Thymus (tissue), 11 donors: ENCODE data around the gene SLC24A3. TPM values are rescaled to one million over a fixed set of nuclear protein-coding genes. Genes with fewer than 3 reads are reported as not detected.
A peak's percentile ranks its signal among the peaks of the same experiment; 100 is the strongest.

Experiments
- DNase-seq, 9 donors: peaks; one replicate each; pipeline ENCODE4 v3.0.0-alpha.2; 2013; ENCODE audit warnings: low spot score in 9 of 9, low read depth in 6 of 9, missing footprints in 1 of 9
- H3K27ac ChIP-seq, 2 donors: one replicate each; pipeline ENCODE4 v1.5.1; 2013; ENCODE audit warnings: control low read depth in 1 of 2, low read depth in 1 of 2, low read length in 1 of 2, mild to moderate bottlenecking in 1 of 2, moderate library complexity in 1 of 2
- H3K27me3 ChIP-seq, 2 donors: one replicate each; pipeline ENCODE4 v1.5.1; 2013; ENCODE audit warnings: low read length in 1 of 2; ENCODE audit not compliant: control insufficient read depth in 2 of 2, insufficient read depth in 1 of 2
- H3K36me3 ChIP-seq, 2 donors: one replicate each; pipeline ENCODE4 v1.5.1; 2013; ENCODE audit warnings: low read length in 1 of 2, mild to moderate bottlenecking in 1 of 2, moderate library complexity in 1 of 2; ENCODE audit not compliant: control insufficient read depth in 2 of 2, insufficient read depth in 2 of 2
- H3K4me1 ChIP-seq, 2 donors: one replicate each; pipeline ENCODE4 v1.5.1; 2013; ENCODE audit warnings: low read length in 2 of 2; ENCODE audit not compliant: control insufficient read depth in 2 of 2, insufficient read depth in 2 of 2
- H3K4me3 ChIP-seq, 2 donors: one replicate each; pipeline ENCODE4 v1.5.1; 2013; ENCODE audit warnings: low read length in 2 of 2, control low read depth in 1 of 2, mild to moderate bottlenecking in 1 of 2
- H3K9me3 ChIP-seq, 2 donors: one replicate each; pipeline ENCODE4 v1.5.1; 2013; ENCODE audit warnings: low read length in 1 of 2, mild to moderate bottlenecking in 1 of 2; ENCODE audit not compliant: control insufficient read depth in 2 of 2, insufficient read depth in 1 of 2
- whole genome bisulfite sequencing: extraction: QIAGEN DNeasy Blood & Tissue Kit; methylation state at CpG from one replicate; pipeline ENCODE4 v1.1.7; 2013; 5-methylcytosine and 5-hydroxymethylcytosine counted together
- polyA plus RNA-seq: library from polyadenylated mRNA; stranded (reverse); fragments of 200-250 nt; gene quantifications from one replicate; pipeline ENCODE4 v1.2.3, GENCODE V29; 2013
- total RNA-seq: library from RNA; stranded (reverse); fragments of 120-200 nt; gene quantifications from one replicate; pipeline ENCODE4 v1.2.4, GENCODE V29; 2013
- donor health status: healthy.

SLC24A3 gene
- total and polyA plus RNA-seq, 2 donors = 0.99 to 2.1 TPM

DNA sequence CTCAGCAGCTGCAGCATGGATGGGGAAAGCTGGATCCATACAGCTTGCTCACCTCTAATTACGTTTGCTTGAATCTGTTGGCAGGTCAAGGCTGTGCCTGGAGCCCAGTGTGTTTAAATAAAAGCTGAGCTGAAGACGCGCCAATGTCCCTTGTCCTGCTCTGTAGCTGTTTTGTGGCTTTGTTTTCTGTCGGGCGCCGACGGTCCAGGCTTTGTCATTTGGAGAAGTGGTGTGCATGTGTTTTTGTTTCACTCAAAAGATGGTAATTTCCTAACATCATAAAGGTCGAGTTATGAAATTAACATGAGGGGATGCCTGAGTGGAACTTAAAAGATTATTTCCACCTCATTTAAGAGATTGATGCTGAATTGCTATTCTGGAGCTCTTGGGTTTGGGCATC lies 107.6 kb downstream of the SLC24A3 start:
- no peaks in the 10 kb centered on the region for H3K36me3 ChIP-seq
- no peaks in the 10 kb centered on the region for H3K4me1 ChIP-seq
- no peak overlapping the region for H3K27ac ChIP-seq
- no peaks in the 10 kb centered on the region for H3K9me3 ChIP-seq
- WGBS = 75% methylated on average over 8 of the region's 8 CpGs
- no peak overlapping the region for H3K4me3 ChIP-seq
- DNase-seq = no peak
- no peaks in the 10 kb centered on the region for H3K27me3 ChIP-seq

DNA sequence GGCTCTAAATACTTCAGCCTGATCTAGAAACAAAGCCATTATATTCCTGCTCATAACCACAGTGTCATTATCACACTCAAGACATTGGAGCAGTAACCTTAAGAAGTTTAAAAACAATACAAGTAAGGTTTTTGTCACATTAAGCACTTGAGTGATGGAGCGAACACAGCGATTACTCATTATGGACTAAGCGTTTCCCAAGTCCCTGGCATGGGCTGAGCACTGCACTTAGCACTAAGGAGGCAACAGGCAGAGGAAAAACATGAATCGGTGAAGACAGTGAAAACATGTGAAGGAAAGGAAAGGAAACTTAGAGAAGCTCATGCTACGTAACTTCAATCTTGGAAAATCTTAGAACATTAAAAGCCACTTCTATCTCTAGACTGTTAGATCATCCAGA lies 108.7 kb downstream of the SLC24A3 start:
- no peaks in the 10 kb centered on the region for H3K4me1 ChIP-seq
- H3K9me3 ChIP-seq = no peaks in the 10 kb centered on the region
- no peaks in the 10 kb centered on the region for H3K27me3 ChIP-seq
- no peak for DNase-seq
- no peaks in the 10 kb centered on the region for H3K36me3 ChIP-seq
- H3K27ac ChIP-seq = no peak overlapping the region
- 98% methylated on average over 5 of the region's 5 CpGs for WGBS
- no peak overlapping the region for H3K4me3 ChIP-seq

DNA sequence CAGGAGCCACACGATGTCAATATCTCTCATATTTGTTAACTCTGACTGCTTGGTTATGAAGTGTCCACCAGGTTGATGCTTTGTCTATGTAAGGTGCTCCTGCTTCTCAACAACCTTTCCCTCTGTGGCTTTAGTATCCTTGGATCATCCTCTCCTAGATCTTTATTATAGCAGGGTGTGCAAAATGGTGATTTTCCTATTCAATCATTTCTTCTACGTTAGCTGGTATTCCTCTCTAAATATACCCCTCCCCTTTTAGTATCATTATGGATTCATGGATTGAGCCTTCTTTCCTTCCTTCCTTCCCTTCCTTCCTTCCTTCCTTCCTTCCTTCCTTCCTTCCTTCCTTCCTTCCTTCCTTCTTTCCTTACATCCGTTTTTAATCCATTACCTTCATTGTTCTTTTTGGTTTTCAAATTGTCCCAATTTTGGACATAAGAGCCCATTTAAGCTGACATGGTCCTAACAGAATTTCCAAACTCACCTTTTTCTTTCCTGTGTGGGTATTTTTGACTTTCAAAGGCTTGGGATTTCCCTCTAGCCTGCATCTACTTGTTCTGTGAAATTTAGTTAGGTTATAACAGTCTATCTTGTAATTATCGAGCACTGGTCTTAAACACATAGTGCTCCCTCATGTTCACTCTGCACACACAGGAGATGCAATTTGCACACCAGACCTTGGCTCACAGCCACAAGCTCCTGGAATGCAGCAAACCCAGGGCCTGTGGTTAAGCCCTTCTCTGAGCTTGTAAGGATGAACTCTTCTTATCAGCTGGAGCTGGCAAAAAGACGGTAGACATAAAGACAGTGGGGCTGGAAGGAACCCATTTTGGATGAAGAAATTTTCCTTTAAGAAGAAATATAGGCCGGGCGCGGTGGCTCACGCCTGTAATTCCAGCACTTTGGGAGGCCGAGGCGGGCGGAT lies 109.9 kb downstream of the SLC24A3 start:
- Histone ChIP-seq H3K4me3 (no peak overlapping the region), H3K27ac (no peak overlapping the region), H3K27me3 (no peaks in the 10 kb centered on the region), H3K4me1 (peaks cover 0 to 3% of the 10 kb centered on the region in 2 donors), H3K36me3 (no peaks in the 10 kb centered on the region), H3K9me3 (no peaks in the 10 kb centered on the region)
- WGBS = 96% methylated on average over 12 of the region's 12 CpGs
- DNase-seq = no peak

- Histone ChIP-seq H3K36me3 (no peaks in the 10 kb centered on the region), H3K27me3 (no peaks in the 10 kb centered on the region), H3K4me3 (no peak overlapping the region), H3K9me3 (no peaks in the 10 kb centered on the region), H3K4me1 (peaks cover 0 to 3% of the 10 kb centered on the region in 2 donors), H3K27ac (no peak overlapping the region)
- 17% methylated on average over 5 of the region's 5 CpGs for WGBS
- DNase-seq = peak in 6 of 9 donors; percentile 8 to 55 (median 12)
These were observed 115.0 kb downstream of the SLC24A3 start for GRCh38 chr20:19327401-19327800.

DNA sequence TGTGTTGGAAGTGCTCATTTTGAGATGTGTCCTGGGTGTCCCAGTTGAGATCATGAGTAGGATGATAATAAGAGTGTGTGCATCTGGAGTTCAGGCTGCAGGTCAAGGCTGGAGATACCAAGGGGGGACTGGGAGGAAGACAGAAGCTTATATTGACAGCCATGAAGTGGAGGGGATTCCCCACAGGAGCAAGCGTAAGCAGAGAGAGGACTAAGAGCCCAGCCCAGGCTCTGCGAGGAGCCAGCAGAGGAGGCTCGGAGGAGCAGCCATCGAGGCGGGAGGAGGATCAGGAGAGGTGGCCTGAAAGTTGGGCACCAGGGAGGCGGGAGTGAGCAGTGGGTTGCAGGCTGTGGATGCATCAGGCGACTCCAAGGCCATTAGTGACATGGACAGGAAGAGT lies 116.2 kb downstream of the SLC24A3 start:
- WGBS = 98% methylated on average over 7 of the region's 7 CpGs

DNA sequence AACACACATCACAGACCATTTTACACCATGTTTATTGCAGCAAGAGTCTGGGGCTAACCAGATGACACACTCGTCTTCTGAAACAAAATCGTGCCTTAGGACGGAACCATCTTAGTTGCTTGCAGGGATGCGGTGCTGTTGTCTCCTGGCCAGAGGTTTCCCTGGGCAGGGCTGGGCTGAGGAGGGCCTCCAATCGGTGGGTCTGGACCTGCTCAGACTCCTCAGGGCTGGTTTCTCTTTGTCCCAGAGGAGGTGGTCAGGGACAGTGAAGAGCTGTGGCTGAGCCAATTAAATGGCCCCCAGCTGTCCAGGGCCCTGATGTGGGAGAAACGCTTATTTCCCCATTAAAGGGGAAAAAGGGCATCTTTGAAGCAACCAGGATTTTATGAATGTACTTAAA lies 117.6 kb downstream of the SLC24A3 start:
- Histone ChIP-seq H3K4me1 (peaks cover 0 to 3% of the 10 kb centered on the region in 2 donors), H3K27me3 (no peaks in the 10 kb centered on the region), H3K9me3 (no peaks in the 10 kb centered on the region), H3K4me3 (no peak overlapping the region), H3K36me3 (no peaks in the 10 kb centered on the region), H3K27ac (no peak overlapping the region)
- no peak for DNase-seq
- 96% methylated on average over 6 of the region's 6 CpGs for WGBS

More for the DNA sequence above, 116.2 kb downstream of the SLC24A3 start:
- no peak overlapping the region for H3K27ac ChIP-seq
- DNase-seq = no peak
- H3K36me3 ChIP-seq = no peaks in the 10 kb centered on the region
- peaks cover 0 to 3% of the 10 kb centered on the region in 2 donors for H3K4me1 ChIP-seq
- no peaks in the 10 kb centered on the region for H3K27me3 ChIP-seq
- no peak overlapping the region for H3K4me3 ChIP-seq
- no peaks in the 10 kb centered on the region for H3K9me3 ChIP-seq

- Histone ChIP-seq H3K9me3 (no peaks in the 10 kb centered on the region), H3K4me3 (no peak overlapping the region), H3K27me3 (no peaks in the 10 kb centered on the region), H3K4me1 (peaks cover 0 to 3% of the 10 kb centered on the region in 2 donors), H3K27ac (no peak overlapping the region), H3K36me3 (no peaks in the 10 kb centered on the region)
- DNase-seq = no peak
- WGBS = 21% methylated on average over 1 of the region's 1 CpG
These were observed 118.3 kb downstream of the SLC24A3 start for GRCh38 chr20:19330731-19331130.

DNA sequence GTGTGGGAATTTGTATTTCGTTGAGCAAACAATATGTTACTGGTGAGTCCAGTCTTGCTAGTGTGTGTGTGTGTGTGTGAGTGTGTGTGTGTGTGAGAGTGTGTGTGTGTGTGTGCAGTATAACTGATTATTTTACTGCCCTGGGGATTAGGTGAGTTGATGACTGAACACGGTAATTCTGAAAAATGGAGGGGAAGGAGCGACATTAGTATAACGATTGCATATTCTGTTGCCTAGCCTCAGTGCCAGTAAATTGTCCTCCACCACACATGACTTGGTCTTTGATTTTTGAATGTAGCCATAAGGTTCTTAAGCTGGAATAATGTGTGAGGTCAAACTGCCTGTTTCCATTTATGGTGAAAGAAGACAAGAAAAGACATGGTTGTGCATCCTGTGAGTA lies 121.1 kb downstream of the SLC24A3 start:
- H3K4me1 ChIP-seq = no peaks in the 10 kb centered on the region
- no peak overlapping the region for H3K4me3 ChIP-seq
- no peak overlapping the region for H3K27ac ChIP-seq
- WGBS = 71% methylated on average over 4 of the region's 4 CpGs
- H3K36me3 ChIP-seq = no peaks in the 10 kb centered on the region
- no peaks in the 10 kb centered on the region for H3K9me3 ChIP-seq
- no peak for DNase-seq
- no peaks in the 10 kb centered on the region for H3K27me3 ChIP-seq

- Histone ChIP-seq H3K36me3 (no peaks in the 10 kb centered on the region), H3K27ac (no peak overlapping the region), H3K27me3 (no peaks in the 10 kb centered on the region), H3K9me3 (no peaks in the 10 kb centered on the region), H3K4me1 (no peaks in the 10 kb centered on the region), H3K4me3 (no peak overlapping the region)
- WGBS = 92% methylated on average over 1 of the region's 1 CpG
- no peak for DNase-seq
These were observed 122.9 kb downstream of the SLC24A3 start for GRCh38 chr20:19335341-19335740.
